Thyroid gland (tissue), 4 donors: ENCODE data around the gene RNPEP. TPM values are rescaled to one million over a fixed set of nuclear protein-coding genes. Genes with fewer than 3 reads are reported as not detected.

Experiments
- DNase-seq, 2 donors: peaks; one replicate each; pipeline ENCODE4 v3.0.0-alpha.2; 2019
- H3K27ac ChIP-seq, 3 donors: fragments of 200-600 bp; sonication (generic); 1 replicate in 2 of 3; 2 replicates in 1 of 3; pipeline ENCODE4 v1.5.1; 2016 to 2019; ENCODE audit warnings: mild to moderate bottlenecking in 1 of 3, moderate library complexity in 1 of 3
- H3K27me3 ChIP-seq: fragments of 200-600 bp; sonication (generic); one replicate; pipeline ENCODE4 v1.5.1; 2019
- H3K36me3 ChIP-seq, 2 donors: fragments of 200-600 bp; sonication (generic); one replicate each; pipeline ENCODE4 v1.5.1; 2016 to 2019
- H3K4me1 ChIP-seq, 2 donors: fragments of 200-600 bp; sonication (generic); one replicate each; pipeline ENCODE4 v1.5.1; 2017 to 2019
- H3K4me3 ChIP-seq, 3 donors: fragments of 200-600 bp; sonication (generic); replicated peaks in 1 of 3; 1 replicate in 2 of 3; 2 replicates in 1 of 3; pipeline ENCODE4 v1.5.1; 2016; ENCODE audit warnings: mild to moderate bottlenecking in 1 of 3
- H3K9me3 ChIP-seq: fragments of 200-600 bp; sonication (generic); one replicate; pipeline ENCODE4 v1.5.1; 2017
- POLR2A ChIP-seq, 2 donors: fragments of 450-650 bp; IDR thresholded peaks; one replicate each; pipeline ENCODE4 v1.6.1; 2017; ENCODE audit warnings: antibody characterized with exemption in 2 of 2, mild to moderate bottlenecking in 2 of 2, moderate library complexity in 1 of 2
- WGBS, 2 donors: methylation state at CpG; one replicate each; pipeline ENCODE4 v1.1.5; 2017; 5-methylcytosine and 5-hydroxymethylcytosine counted together
- intact Hi-C: fragments of 100-400 bp; cut with DNase I; formaldehyde crosslinking; loops from one replicate; pipeline ENCODE4 v1.15.1; 2023
- total RNA-seq, 4 donors: library from RNA; depleted of rRNA; stranded (reverse); fragments of >200 nt; gene quantifications; one replicate each; pipeline ENCODE4 v1.2.3, GENCODE V29; 2016
- TF ChIP-seq, protein P1 (sequence below), 6 experiments: fragments of 200-600 bp in 3 of 6; fragments of 450-650 bp in 3 of 6; sonication (generic) in 3 of 6; IDR thresholded peaks; one replicate each; pipeline ENCODE4 v1.5.1; 2016 to 2019; ENCODE audit warnings: antibody characterized with exemption in 6 of 6, mild to moderate bottlenecking in 2 of 6, inconsistent platforms in 1 of 6, moderate library complexity in 1 of 6

The RNPEP gene
- total RNA-seq, 4 donors from 2014 or later = 61.4 to 98.1 (median 85.7) TPM

- intact Hi-C loops = no loop called here
- peak; percentile 76 to 77 for DNase-seq
- Histone ChIP-seq H3K9me3 (no peaks in the 10 kb centered on the region), H3K27me3 (no peaks in the 10 kb centered on the region), H3K4me1 (peaks cover 13 to 14% of the 10 kb centered on the region in 2 donors), H3K27ac (peak overlapping the region in 2 of 3 donors; percentile 93 to 95), H3K4me3 (peak overlapping the region in 1 of 3 donors; percentile 89), H3K36me3 (no peaks in the 10 kb centered on the region)
- no peak for TF ChIP-seq POLR2A (IDR thresholded peaks at IDR 0.05)
- TF ChIP-seq, protein P1, sequence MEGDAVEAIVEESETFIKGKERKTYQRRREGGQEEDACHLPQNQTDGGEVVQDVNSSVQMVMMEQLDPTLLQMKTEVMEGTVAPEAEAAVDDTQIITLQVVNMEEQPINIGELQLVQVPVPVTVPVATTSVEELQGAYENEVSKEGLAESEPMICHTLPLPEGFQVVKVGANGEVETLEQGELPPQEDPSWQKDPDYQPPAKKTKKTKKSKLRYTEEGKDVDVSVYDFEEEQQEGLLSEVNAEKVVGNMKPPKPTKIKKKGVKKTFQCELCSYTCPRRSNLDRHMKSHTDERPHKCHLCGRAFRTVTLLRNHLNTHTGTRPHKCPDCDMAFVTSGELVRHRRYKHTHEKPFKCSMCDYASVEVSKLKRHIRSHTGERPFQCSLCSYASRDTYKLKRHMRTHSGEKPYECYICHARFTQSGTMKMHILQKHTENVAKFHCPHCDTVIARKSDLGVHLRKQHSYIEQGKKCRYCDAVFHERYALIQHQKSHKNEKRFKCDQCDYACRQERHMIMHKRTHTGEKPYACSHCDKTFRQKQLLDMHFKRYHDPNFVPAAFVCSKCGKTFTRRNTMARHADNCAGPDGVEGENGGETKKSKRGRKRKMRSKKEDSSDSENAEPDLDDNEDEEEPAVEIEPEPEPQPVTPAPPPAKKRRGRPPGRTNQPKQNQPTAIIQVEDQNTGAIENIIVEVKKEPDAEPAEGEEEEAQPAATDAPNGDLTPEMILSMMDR (IDR thresholded peaks at IDR 0.05) = no peak
- whole genome bisulfite sequencing, 2 donors = 26 to 48% methylated on average over 8 to 9 of the region's 31 CpGs
Measured at GRCh38 chr1:201982082-201982622, 296 bp upstream of the RNPEP start.

GRCh38 chr1:201983380-201983805 is 945 bp downstream of the RNPEP start:
- H3K36me3 ChIP-seq = no peaks in the 10 kb centered on the region
- H3K27me3 ChIP-seq = no peaks in the 10 kb centered on the region
- peaks cover 14% of the 10 kb centered on the region in 2 donors for H3K4me1 ChIP-seq
- no peaks in the 10 kb centered on the region for H3K9me3 ChIP-seq
- WGBS, 2 donors = 9 to 13% methylated on average over 11 of the region's 11 CpGs
- no peak for TF ChIP-seq POLR2A (IDR thresholded peaks at IDR 0.05)
- TF ChIP-seq, protein P1 (IDR thresholded peaks at IDR 0.05) = peak in 1 of 6 experiments; percentile 17
- peak overlapping the region; percentile 92 to 95 (median 93) for H3K27ac ChIP-seq
- intact Hi-C loops = no loop called here
- peak overlapping the region; percentile 74 to 89 (median 83) for H3K4me3 ChIP-seq
- no peak for DNase-seq

- WGBS, 2 donors = 56 to 71% methylated on average over 3 of the region's 3 CpGs
- TF ChIP-seq POLR2A (IDR thresholded peaks at IDR 0.05) = no peak
- TF ChIP-seq, protein P1 (IDR thresholded peaks at IDR 0.05) = no peak
- intact Hi-C loops = no loop called here
- peaks cover 22 to 25% of the 10 kb centered on the region in 2 donors for H3K4me1 ChIP-seq
- H3K27ac ChIP-seq = peak overlapping the region in 2 of 3 donors; percentile 28 to 95
- H3K9me3 ChIP-seq = no peaks in the 10 kb centered on the region
- no peak for DNase-seq
- no peaks in the 10 kb centered on the region for H3K27me3 ChIP-seq
- H3K36me3 ChIP-seq = peaks cover 0 to 2% of the 10 kb centered on the region in 2 donors
- H3K4me3 ChIP-seq = peak overlapping the region in 1 of 3 donors; percentile 89
Measured at GRCh38 chr1:201984446-201984845, 2.0 kb downstream of the RNPEP start.

GRCh38 chr1:201985355-201985754 is 2.9 kb downstream of the RNPEP start:
- peaks cover 22 to 26% of the 10 kb centered on the region in 2 donors for H3K4me1 ChIP-seq
- WGBS, 2 donors = 52 to 86% methylated on average over 2 of the region's 2 CpGs
- TF ChIP-seq POLR2A (IDR thresholded peaks at IDR 0.05) = no peak
- TF ChIP-seq, protein P1 (IDR thresholded peaks at IDR 0.05) = no peak
- H3K36me3 ChIP-seq = peaks cover 4 to 11% of the 10 kb centered on the region in 2 donors
- no peak for DNase-seq
- H3K4me3 ChIP-seq = no peak overlapping the region
- no peaks in the 10 kb centered on the region for H3K27me3 ChIP-seq
- intact Hi-C loops = no loop called here
- peak overlapping the region in 2 of 3 donors; percentile 31 to 41 for H3K27ac ChIP-seq
- no peaks in the 10 kb centered on the region for H3K9me3 ChIP-seq

GRCh38 chr1:201988601-201989000 is 6.2 kb downstream of the RNPEP start:
- no peak overlapping the region for H3K4me3 ChIP-seq
- WGBS, 2 donors = 53 to 58% methylated on average over 7 of the region's 7 CpGs
- H3K4me1 ChIP-seq = peaks cover 17 to 26% of the 10 kb centered on the region in 2 donors
- no peaks in the 10 kb centered on the region for H3K9me3 ChIP-seq
- intact Hi-C loops = no loop called here
- peak overlapping the region; percentile 46 to 85 (median 67) for H3K27ac ChIP-seq
- peaks cover 30 to 33% of the 10 kb centered on the region in 2 donors for H3K36me3 ChIP-seq
- H3K27me3 ChIP-seq = no peaks in the 10 kb centered on the region
- TF ChIP-seq, protein P1 (IDR thresholded peaks at IDR 0.05) = no peak
- TF ChIP-seq POLR2A (IDR thresholded peaks at IDR 0.05) = peak in 1 of 2 donors; percentile 36
- peak; percentile 36 to 53 for DNase-seq
